ENCODE measurements around the gene PTPRF.

PTPRF gene

GRCh38 chr1:43604192-43604591, 73.5 kb downstream of the PTPRF start:
- FAIRE-seq (no peak), DNase-seq (ENCODE audit: low spot score) (no peak)

- FAIRE-seq (no peak), DNase-seq (ENCODE audit: low spot score) (no peak)
These were observed 74.5 kb downstream of the PTPRF start for GRCh38 chr1:43605157-43605556.

DNA sequence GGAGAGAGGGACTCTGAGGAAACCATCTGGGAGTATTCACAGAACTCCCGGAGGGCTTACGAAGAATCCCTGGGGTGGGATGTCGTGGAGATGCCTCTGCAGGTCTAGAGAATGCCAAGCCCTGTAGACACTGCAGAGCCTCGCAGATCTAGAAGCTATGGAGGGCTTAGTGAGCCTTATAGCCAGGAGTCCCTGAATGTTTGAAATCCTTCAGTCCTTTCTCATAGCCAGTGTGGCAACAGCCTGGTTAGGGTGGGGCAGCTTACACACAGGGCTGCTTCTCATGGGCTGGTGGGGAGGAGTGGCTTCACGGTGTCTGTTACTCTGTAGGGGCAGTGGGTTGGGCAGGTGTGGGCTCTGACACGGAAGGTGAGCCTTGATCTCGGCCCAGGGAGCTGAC, 75.1 kb downstream of the PTPRF start:
- DNase-seq (ENCODE audit: low spot score) (no peak), FAIRE-seq (no peak)

- FAIRE-seq: no peak
- DNase-seq (ENCODE audit: low spot score): no peak
These were observed 75.9 kb downstream of the PTPRF start for GRCh38 chr1:43606624-43607023.

- peak; percentile 61 for FAIRE-seq
- no peak for DNase-seq (ENCODE audit: low spot score)
These were observed 78.1 kb downstream of the PTPRF start for GRCh38 chr1:43608827-43609226.

DNA sequence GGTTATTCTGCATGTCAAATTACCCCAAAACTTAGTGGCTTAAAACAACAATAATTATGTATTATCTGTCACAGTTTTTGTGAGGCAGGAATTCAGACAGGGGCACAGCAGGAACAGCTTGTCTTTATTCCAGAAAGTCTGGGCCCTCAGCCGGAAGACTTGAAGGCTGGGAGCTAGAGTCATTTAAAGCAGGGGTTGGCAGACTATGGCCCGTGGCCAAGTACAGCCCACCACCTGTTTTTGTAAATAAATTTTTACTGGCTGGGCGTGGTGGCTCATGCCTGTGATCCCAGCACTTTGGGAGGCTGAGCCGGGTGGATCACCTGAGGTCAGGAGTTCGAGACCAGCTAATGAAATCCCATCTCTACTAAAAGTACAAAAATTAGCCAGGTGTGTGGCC, 79.7 kb downstream of the PTPRF start:
- FAIRE-seq (no peak), DNase-seq (ENCODE audit: low spot score) (no peak)

DNA sequence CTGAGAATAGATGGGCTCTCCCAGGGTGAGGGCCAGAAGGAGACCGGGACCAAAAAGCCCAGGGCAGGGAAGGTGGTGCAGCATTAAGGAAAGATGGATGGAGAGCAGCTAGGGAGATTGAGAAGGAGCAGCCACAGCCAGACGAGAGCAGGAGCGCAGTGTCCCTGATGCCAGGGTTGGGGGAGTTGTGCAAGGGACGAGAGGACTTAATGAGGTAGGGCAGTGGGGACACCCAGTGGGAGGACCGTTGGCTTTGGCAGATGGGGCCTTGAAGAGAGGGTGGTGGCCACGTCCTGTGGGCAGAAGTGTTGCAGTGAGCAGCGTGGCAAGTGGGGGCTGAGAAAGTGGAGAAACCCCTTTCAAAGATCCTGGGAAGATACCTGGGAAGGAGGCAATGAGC, 81.3 kb downstream of the PTPRF start:
- no peak for FAIRE-seq
- no peak for DNase-seq (ENCODE audit: low spot score)

- FAIRE-seq: no peak
- DNase-seq (ENCODE audit: low spot score): no peak
These were observed 81.7 kb downstream of the PTPRF start for GRCh38 chr1:43612406-43612805.

- FAIRE-seq (peak; percentile 71), DNase-seq (ENCODE audit: low spot score) (no peak)
These were observed 82.6 kb downstream of the PTPRF start for GRCh38 chr1:43613075-43613942.

- DNase-seq (ENCODE audit: low spot score): no peak
- FAIRE-seq: no peak
These were observed 83.5 kb downstream of the PTPRF start for GRCh38 chr1:43614211-43614610.

GRCh38 chr1:43614891-43615290, 84.2 kb downstream of the PTPRF start:
- FAIRE-seq (no peak), DNase-seq (ENCODE audit: low spot score) (no peak)

DNA sequence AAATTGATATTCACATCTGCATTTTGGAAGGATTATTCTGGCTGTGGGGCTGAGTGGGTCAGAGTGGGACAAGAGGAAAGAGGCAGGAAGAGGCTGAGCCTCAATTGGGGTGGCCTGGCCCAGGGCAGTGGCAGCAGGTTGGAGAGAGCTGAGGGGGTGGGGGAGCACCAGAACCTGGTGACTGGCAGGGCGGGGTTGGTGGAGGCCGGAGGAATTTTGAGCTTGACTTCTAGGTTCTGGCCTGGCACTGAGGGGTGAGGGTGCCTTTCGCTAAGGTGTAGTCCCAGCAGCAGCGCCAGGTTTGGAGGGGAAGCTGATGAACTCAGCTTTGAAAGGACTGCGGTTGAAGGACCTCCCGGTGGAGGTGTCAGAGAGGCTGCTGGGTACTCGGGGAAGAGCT, 85.7 kb downstream of the PTPRF start:
- FAIRE-seq (no peak), DNase-seq (ENCODE audit: low spot score) (no peak)

DNA sequence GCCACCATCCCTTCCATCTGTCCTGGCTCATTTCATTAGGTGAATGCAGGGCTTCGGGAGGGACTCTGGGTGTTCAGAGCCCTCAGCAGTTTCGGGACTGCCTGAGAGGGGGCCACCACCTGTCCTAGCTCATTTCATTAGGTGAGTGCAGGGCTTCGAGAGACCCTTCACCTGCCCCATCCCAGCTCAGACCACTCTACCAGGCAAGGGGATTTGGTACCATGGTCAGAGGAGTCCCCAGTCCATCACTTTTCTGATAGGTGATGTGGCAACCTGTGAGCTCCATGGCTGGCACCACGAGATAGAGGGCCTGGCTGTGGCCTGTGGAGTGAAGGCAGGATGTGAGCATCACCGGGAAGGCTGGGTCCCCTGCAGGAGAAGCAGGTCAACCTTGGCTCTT, 86.3 kb downstream of the PTPRF start:
- FAIRE-seq: no peak
- no peak for DNase-seq (ENCODE audit: low spot score)

- DNase-seq (ENCODE audit: low spot score) (no peak), FAIRE-seq (no peak)
These were observed 87.0 kb downstream of the PTPRF start for GRCh38 chr1:43617668-43618067.

DNA sequence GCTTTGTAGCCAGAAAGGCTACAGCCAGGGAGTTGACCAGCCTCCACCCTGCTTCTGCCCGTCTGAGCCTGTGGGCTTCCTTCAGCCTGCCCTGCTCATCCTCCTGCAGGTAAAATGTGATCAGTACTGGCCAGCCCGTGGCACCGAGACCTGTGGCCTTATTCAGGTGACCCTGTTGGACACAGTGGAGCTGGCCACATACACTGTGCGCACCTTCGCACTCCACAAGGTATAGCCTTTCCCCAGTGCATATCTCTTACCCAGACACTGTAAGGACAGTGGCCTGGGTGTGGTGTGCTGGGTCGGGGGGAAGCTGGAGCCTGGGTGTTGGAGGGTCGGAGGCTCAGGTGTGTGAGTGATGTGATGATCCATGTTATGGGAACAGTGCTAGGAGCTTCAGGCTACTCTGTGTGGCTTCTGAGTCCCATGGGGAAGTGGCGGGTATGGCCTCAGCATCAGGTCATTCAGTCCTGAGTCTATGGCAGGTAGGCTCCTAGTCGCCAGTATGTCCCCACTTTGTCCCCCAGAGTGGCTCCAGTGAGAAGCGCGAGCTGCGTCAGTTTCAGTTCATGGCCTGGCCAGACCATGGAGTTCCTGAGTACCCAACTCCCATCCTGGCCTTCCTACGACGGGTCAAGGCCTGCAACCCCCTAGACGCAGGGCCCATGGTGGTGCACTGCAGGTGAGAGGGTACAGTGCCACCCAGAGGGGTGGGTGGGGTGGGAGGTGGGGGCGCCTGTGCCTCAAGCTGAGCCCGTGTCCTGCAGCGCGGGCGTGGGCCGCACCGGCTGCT, 88.0 kb downstream of the PTPRF start:
- DNase-seq (ENCODE audit: low spot score): no peak
- peak; percentile 72 for FAIRE-seq

- DNase-seq (ENCODE audit: low spot score) (no peak), FAIRE-seq (no peak)
These were observed 88.7 kb downstream of the PTPRF start for GRCh38 chr1:43619314-43619790.

GRCh38 chr1:43619996-43620920, 89.6 kb downstream of the PTPRF start:
- FAIRE-seq: peak; percentile 46

DNA sequence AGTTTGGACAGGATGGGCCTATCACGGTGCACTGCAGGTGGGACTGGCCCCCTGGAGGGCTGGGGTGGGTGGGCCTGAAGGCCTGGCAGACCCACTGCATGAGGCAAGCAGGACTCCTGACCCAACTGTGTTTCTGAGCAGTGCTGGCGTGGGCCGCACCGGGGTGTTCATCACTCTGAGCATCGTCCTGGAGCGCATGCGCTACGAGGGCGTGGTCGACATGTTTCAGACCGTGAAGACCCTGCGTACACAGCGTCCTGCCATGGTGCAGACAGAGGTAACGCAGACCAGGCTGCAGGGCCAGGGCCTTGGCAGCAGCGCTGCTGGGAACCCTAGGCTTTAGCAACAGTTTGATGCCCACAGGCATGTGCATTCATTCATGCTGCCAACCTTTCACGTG, 90.3 kb downstream of the PTPRF start:
- FAIRE-seq (no peak), DNase-seq (ENCODE audit: low spot score) (no peak)

More at GRCh38 chr1:43619996-43620920, 89.6 kb downstream of the PTPRF start:
- DNase-seq (ENCODE audit: low spot score): no peak

- no peak for FAIRE-seq
These were observed 90.7 kb downstream of the PTPRF start for GRCh38 chr1:43621386-43621785.

DNA sequence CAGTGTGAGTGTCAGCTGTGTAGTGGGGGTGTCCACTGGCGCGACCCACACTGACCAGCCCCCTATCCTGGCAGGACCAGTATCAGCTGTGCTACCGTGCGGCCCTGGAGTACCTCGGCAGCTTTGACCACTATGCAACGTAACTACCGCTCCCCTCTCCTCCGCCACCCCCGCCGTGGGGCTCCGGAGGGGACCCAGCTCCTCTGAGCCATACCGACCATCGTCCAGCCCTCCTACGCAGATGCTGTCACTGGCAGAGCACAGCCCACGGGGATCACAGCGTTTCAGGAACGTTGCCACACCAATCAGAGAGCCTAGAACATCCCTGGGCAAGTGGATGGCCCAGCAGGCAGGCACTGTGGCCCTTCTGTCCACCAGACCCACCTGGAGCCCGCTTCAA, 91.2 kb downstream of the PTPRF start:
- no peak for DNase-seq (ENCODE audit: low spot score)

More at GRCh38 chr1:43621386-43621785, 90.7 kb downstream of the PTPRF start:
- DNase-seq (ENCODE audit: low spot score): no peak

DNA sequence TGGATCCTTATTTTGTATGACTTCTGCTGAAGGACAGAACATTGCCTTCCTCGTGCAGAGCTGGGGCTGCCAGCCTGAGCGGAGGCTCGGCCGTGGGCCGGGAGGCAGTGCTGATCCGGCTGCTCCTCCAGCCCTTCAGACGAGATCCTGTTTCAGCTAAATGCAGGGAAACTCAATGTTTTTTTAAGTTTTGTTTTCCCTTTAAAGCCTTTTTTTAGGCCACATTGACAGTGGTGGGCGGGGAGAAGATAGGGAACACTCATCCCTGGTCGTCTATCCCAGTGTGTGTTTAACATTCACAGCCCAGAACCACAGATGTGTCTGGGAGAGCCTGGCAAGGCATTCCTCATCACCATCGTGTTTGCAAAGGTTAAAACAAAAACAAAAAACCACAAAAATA, 91.8 kb downstream of the PTPRF start:
- DNase-seq (ENCODE audit: low spot score) (no peak), FAIRE-seq (no peak)

More for the DNA sequence above, 91.2 kb downstream of the PTPRF start:
- FAIRE-seq: no peak

Measured in urothelium cell line (cell line).